Measurements from ENCODE around the gene PMM2. TPM values are rescaled to one million over a fixed set of nuclear protein-coding genes. Genes with fewer than 3 reads are reported as not detected.

The PMM2 gene
- total and polyA plus RNA-seq, 9 of the 15 experiments (the other 6 are each of a cell fraction or from before 2014, with no cell fraction given), result 5.6 to 42.7 (median 25.9) TPM

DNA sequence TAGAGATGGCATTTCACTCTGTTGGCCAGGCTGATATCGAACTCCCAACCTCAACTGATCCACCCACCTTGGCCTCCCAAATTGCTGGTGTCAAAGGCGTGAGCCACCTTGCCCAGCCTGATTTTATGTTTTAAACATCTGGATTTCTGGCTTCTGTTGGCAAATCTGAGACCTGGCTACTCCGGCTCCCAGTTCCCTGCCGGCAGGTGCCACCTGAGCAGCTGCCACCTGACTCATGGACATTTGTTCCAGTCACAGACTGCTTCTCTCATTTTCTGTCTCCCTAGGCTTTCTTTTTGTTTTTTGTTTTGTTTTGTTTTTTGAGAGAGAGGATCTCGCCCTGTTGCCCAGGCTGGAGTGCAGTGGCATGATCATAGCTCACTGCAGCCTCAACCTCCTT is 9.6 kb downstream of the PMM2 start (continued):
- TF ChIP-seq, protein P1, sequence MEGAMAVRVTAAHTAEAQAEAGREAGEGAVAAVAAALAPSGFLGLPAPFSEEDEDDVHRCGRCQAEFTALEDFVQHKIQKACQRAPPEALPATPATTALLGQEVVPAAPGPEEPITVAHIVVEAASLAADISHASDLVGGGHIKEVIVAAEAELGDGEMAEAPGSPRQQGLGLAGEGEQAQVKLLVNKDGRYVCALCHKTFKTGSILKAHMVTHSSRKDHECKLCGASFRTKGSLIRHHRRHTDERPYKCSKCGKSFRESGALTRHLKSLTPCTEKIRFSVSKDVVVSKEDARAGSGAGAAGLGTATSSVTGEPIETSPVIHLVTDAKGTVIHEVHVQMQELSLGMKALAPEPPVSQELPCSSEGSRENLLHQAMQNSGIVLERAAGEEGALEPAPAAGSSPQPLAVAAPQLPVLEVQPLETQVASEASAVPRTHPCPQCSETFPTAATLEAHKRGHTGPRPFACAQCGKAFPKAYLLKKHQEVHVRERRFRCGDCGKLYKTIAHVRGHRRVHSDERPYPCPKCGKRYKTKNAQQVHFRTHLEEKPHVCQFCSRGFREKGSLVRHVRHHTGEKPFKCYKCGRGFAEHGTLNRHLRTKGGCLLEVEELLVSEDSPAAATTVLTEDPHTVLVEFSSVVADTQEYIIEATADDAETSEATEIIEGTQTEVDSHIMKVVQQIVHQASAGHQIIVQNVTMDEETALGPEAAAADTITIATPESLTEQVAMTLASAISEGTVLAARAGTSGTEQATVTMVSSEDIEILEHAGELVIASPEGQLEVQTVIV (CRISPR knock-in tag; IDR thresholded peaks at IDR 0.05; ENCODE audit: borderline replicate concordance), result no peak
- TF ChIP-seq NR1H2 (CRISPR knock-in tag; IDR thresholded peaks at IDR 0.05) (no peak), HSF4 (CRISPR knock-in tag; IDR thresholded peaks at IDR 0.05; ENCODE audit: borderline replicate concordance) (no peak)

DNA sequence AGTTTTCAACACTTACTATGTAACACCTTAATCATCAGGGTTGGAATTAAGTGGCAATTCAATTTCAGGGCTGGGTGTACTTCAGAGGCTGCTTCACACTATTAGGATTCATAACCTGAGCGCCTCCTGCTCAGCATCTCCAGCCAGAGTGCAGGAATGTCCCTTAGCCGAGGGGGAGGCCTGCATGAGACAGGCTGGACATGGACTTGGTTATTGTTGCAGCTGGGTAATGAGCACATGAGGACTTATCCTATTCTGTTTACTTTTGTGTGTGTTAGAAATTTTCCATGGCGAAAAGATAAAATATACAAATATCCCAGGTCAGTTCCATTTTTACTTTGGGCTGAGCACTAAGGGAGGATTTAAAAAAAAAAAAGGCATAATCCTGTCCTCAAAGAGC is 10.4 kb downstream of the PMM2 start:
- ATAC-seq (no peak), DNase-seq (ENCODE audit: extremely low read depth in 1 of 4, low spot score in 3 of 4) (no peak), FAIRE-seq (no peak)
- Histone ChIP-seq H3K4me3 (no peak overlapping the region), H3K36me3 (ENCODE audit: control insufficient read depth, insufficient read depth, low read length) (peaks cover 99% of the 10 kb centered on the region), H2AFZ (ENCODE audit: low read depth, low read length) (no peak overlapping the region), H3K9ac (ENCODE audit: insufficient read depth in 1 of 2, low read depth in 2 of 2, low read length in 2 of 2) (no peak overlapping the region), H4K20me1 (replicated peaks; ENCODE audit: control insufficient read depth, insufficient read depth, low read length) (no peaks in the 10 kb centered on the region; the same call in 1 of the 2 replicates), H3K4me1 (replicated peaks in 1 of 2; ENCODE audit: control insufficient read depth in 2 of 2, insufficient read depth in 2 of 2, low read length in 2 of 2) (no peaks in the 10 kb centered on the region; a peak in 1 of 5 replicates), H3K9me3 (replicated peaks; ENCODE audit: control insufficient read depth, insufficient read depth, low read depth, low read length) (no peaks in the 10 kb centered on the region), H3K9me1 (ENCODE audit: control insufficient read depth, insufficient read depth, low read length) (no peaks in the 10 kb centered on the region), H3K4me2 (ENCODE audit: insufficient read depth, low read length) (no peak overlapping the region), H3K27ac (ENCODE audit: extremely low read depth, low read depth, low read length) (no peak overlapping the region), H3K79me2 (ENCODE audit: control insufficient read depth, insufficient read depth, low read length) (peaks cover 13% of the 10 kb centered on the region), H3K27me3 (ENCODE audit: control insufficient read depth in 2 of 2, insufficient read depth in 2 of 2, low read length in 2 of 2) (no peaks in the 10 kb centered on the region)
- ChIA-PET CTCF (ENCODE audit: low intra/inter-chr PET ratio) (no interaction called here), POLR2A (no interaction called here)
- TF ChIP-seq ARID2 (IDR thresholded peaks at IDR 0.05), result no peak
- TF ChIP-seq, protein P2, sequence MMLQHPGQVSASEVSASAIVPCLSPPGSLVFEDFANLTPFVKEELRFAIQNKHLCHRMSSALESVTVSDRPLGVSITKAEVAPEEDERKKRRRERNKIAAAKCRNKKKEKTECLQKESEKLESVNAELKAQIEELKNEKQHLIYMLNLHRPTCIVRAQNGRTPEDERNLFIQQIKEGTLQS (IDR thresholded peaks at IDR 0.05), result no peak
- TF ChIP-seq, protein P2 (CRISPR knock-in tag; conservative IDR thresholded peaks at IDR 0.05), result no peak
- TF ChIP-seq, protein P3, sequence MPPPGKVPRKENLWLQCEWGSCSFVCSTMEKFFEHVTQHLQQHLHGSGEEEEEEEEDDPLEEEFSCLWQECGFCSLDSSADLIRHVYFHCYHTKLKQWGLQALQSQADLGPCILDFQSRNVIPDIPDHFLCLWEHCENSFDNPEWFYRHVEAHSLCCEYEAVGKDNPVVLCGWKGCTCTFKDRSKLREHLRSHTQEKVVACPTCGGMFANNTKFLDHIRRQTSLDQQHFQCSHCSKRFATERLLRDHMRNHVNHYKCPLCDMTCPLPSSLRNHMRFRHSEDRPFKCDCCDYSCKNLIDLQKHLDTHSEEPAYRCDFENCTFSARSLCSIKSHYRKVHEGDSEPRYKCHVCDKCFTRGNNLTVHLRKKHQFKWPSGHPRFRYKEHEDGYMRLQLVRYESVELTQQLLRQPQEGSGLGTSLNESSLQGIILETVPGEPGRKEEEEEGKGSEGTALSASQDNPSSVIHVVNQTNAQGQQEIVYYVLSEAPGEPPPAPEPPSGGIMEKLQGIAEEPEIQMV (tag; conservative IDR thresholded peaks at IDR 0.05; ENCODE audit: low read depth), result no peak
- in situ Hi-C loops (cut with MboI), result no loop called here
- BruUV-seq (replicated peaks), result no TSS peak
- intact Hi-C loops (cut with micrococcal nuclease), result no loop called here
- WGBS (ENCODE audit: insufficient coverage, low coverage, missing lambda C conversion rate), result 94% methylated on average over 3 of the region's 3 CpGs

Measured in K562 (cell line).